Activated CD4-positive, alpha-beta memory T cell treated with anti-CD3 and anti-CD28 coated beads for 36 hours (primary cell): Measurements from ENCODE around the gene ZBTB44. TPM values are rescaled to one million over a fixed set of nuclear protein-coding genes. Genes with fewer than 3 reads are reported as not detected.
"Not testable (repeated sequence)": the region's sequence is repeated elsewhere in the genome, so short reads cannot be mapped to it uniquely, and the experiment has no call there.

ENCODE experiments used
- CTCF ChIA-PET: fragments of 350-600 bp; sonication (Branson Sonifier 250); formaldehyde crosslinking; loops from one replicate; lab custom pipeline; 2021; ENCODE audit warnings: antibody characterized with exemption, inconsistent platforms; lab: Charles Lee
- POLR2A ChIA-PET: fragments of 350-600 bp; sonication (Branson Sonifier 250); formaldehyde crosslinking; loops from one replicate; lab custom pipeline; 2021; ENCODE audit warnings: antibody characterized with exemption; lab: Charles Lee
- DNase-seq: peaks from one replicate; pipeline ENCODE4 v3.0.0-alpha.2; 2020
- H3K27ac Mint-ChIP-seq: one replicate; pipeline ENCODE4 v1.8.0; 2021; ENCODE audit warnings: mixed read lengths
- H3K27me3 Mint-ChIP-seq: one replicate; pipeline ENCODE4 v1.8.0; 2021; ENCODE audit warnings: mixed read lengths
- H3K36me3 Mint-ChIP-seq: one replicate; pipeline ENCODE4 v1.8.0; 2021; ENCODE audit warnings: mixed read lengths
- H3K4me1 Mint-ChIP-seq: one replicate; pipeline ENCODE4 v1.8.0; 2021; ENCODE audit warnings: low read depth, mixed read lengths
- H3K4me3 Mint-ChIP-seq: one replicate; pipeline ENCODE4 v1.8.0; 2021; ENCODE audit warnings: mild to moderate bottlenecking, mixed read lengths
- H3K9me3 Mint-ChIP-seq: one replicate; pipeline ENCODE4 v1.8.0; 2021; ENCODE audit warnings: mixed read lengths
- intact Hi-C: fragments of 100-400 bp; cut with micrococcal nuclease; formaldehyde crosslinking; loops from one replicate; pipeline ENCODE4 v1.15.1; 2023
- total RNA-seq, 2 experiments: library from RNA; stranded (reverse); gene quantifications; one replicate each; pipeline ENCODE4 v1.2.3, GENCODE V29; 2021

The ZBTB44 gene
- total RNA-seq, 2 experiments from 2014 or later: 33.3 to 33.4 TPM

DNA sequence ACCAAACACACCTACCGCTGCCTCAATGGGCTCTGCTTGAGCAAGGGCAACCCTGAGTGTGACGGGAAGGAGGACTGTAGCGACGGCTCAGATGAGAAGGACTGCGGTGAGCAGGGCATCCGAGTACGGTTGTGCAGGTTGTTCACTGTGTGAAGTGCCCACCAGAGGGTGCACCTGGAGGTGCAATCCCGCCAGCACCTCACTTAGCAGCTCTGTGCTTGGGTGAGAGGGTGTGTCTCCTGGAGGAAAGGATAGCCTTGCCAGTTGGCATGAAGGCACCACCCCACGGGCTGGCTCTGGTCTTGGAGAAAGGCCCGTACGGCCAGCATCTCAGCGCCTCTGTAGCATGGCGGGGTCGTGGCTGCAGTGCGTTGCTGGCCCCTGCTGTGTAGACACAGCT, 115.8 kb downstream of the ZBTB44 start:
- no peaks in the 10 kb centered on the region for H3K9me3 Mint-ChIP-seq
- H3K27me3 Mint-ChIP-seq: no peaks in the 10 kb centered on the region
- no peak for DNase-seq
- ChIA-PET CTCF (no interaction called here), POLR2A (no interaction called here)
- no peaks in the 10 kb centered on the region for H3K36me3 Mint-ChIP-seq
- H3K27ac Mint-ChIP-seq: no peak overlapping the region
- H3K4me1 Mint-ChIP-seq: no peaks in the 10 kb centered on the region
- intact Hi-C loops: no loop called here
- H3K4me3 Mint-ChIP-seq: no peak overlapping the region

- DNase-seq: no peak
- Mint-ChIP-seq H3K4me1 (no peaks in the 10 kb centered on the region), H3K4me3 (no peak overlapping the region), H3K9me3 (no peaks in the 10 kb centered on the region), H3K27ac (no peak overlapping the region), H3K36me3 (no peaks in the 10 kb centered on the region), H3K27me3 (no peaks in the 10 kb centered on the region)
- POLR2A ChIA-PET: no interaction called here
- intact Hi-C loops: no loop called here
- CTCF ChIA-PET: interaction anchor here (0.7 kb wide), 1 partner anchor 14 kb away, joined by 4 read pairs; no protein-coding TSS in a partner anchor
Observed at GRCh38 chr11:130198292-130198691, 116.4 kb downstream of the ZBTB44 start.

DNA sequence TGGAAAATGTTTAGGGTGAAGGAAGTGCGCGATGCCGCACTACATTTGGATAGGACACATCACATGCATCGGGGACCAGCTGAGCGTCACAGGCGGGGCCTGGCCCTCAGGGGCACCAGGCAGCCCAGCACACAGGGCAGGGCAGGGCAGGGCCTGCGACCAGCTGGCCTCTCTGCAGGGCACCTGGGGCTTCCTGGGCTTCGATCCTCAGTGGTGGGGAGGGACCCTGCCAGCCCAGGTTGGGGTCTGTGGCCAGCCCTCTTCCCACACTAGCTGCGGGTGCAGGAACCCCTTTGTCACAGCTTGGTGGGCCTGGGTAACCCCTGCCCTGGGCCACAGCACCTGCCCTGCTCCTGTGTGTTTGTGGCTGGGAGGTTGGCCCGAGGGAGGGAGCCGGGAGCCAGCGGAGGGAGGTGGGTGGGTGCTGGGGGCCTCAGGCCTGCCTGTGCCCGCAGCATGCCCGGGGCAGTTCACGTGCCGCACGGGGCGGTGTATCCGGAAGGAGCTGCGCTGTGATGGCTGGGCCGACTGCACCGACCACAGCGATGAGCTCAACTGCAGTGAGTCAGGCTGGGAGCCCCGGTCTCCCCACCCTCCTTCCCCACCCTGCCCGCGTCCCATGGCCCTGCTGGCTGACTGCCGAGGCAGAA, 117.2 kb downstream of the ZBTB44 start:
- intact Hi-C loops: no loop called here
- Mint-ChIP-seq H3K9me3 (no peaks in the 10 kb centered on the region), H3K27ac (no peak overlapping the region), H3K27me3 (no peaks in the 10 kb centered on the region), H3K4me3 (no peak overlapping the region), H3K4me1 (no peaks in the 10 kb centered on the region), H3K36me3 (no peaks in the 10 kb centered on the region)
- POLR2A ChIA-PET: interaction anchor here (0.6 kb wide), 1 partner anchor 732 kb away, joined by 4 read pairs; no protein-coding TSS in a partner anchor
- DNase-seq: no peak
- CTCF ChIA-PET: interaction anchor here (0.7 to 1.4 kb wide), 2 partner anchors 15 to 65 kb away, joined by 3 to 4 read pairs; no protein-coding TSS in a partner anchor

DNA sequence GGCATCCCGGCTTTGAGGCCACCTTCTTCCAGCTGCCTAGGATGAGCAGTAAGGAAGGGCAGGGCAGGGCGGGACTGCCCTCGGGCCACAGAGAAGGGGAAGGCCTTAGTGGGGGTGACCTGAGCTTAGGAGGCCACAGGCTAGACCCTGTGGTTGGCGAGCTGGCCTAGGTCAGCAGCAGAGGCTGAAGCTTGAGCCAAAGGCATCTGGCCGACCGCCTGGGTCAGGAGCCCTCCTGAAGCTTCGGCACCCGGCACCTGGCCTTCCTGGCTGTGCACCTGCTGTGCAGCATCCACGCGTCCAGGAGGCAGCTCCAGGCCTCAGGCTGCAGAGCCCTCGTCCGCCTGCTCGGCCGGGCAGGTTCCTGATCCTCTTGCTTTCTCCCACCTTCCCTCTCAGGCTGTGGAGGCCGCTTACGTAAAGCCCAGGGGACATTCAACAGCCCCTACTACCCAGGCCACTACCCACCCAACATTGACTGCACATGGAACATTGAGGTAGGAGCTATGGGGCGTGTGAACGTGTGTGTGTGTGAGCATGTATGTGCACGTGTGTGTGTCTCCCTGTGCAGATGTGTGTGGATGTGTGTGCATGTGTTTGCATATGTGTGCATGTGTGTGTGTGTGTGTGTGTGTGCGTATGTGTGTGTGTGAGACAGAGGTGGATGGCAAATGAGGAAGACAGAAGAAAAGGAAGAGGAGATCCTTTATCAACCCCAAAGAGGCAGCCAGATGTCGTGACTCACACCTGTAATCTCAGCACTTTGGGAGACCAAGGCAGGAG, 120.3 kb downstream of the ZBTB44 start:
- H3K27me3 Mint-ChIP-seq: no peaks in the 10 kb centered on the region
- CTCF ChIA-PET: no interaction called here
- H3K4me3 Mint-ChIP-seq: no peak overlapping the region
- H3K36me3 Mint-ChIP-seq: no peaks in the 10 kb centered on the region
- POLR2A ChIA-PET: no interaction called here
- H3K4me1 Mint-ChIP-seq: no peaks in the 10 kb centered on the region
- intact Hi-C loops: no loop called here
- DNase-seq: no peak
- H3K9me3 Mint-ChIP-seq: no peaks in the 10 kb centered on the region
- H3K27ac Mint-ChIP-seq: no peak overlapping the region

- DNase-seq, H3K9me3 Mint-ChIP-seq, H3K4me1 Mint-ChIP-seq, H3K27me3 Mint-ChIP-seq, CTCF ChIA-PET, POLR2A ChIA-PET, intact Hi-C loops, H3K4me3 Mint-ChIP-seq, H3K27ac Mint-ChIP-seq, H3K36me3 Mint-ChIP-seq: not testable (repeated sequence)
Observed at GRCh38 chr11:130193551-130193950, 121.2 kb downstream of the ZBTB44 start.

DNA sequence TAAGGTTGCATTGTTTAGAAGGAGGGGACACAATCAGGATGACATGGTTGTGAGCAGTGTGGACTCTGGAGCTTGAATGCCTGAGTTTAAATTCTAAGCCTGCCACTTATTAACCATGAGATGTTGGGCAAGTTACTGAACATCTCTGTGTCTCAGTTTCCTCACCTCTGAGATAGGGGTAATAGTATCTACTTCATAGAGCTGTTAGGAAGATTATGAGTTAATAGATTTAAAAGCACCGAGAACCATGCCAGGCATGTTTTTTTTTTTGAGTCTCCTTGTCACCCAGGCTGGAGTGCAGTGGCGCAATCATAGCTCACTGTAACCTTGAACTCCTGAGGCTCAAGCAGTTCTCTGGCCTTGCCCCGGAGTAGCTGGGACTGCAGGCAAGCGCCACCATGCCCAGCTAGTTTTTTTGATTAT, 121.9 kb downstream of the ZBTB44 start:
- Mint-ChIP-seq H3K9me3 (no peaks in the 10 kb centered on the region), H3K27ac (no peak overlapping the region), H3K4me3 (no peak overlapping the region), H3K36me3 (no peaks in the 10 kb centered on the region), H3K4me1 (no peaks in the 10 kb centered on the region), H3K27me3 (no peaks in the 10 kb centered on the region)
- ChIA-PET CTCF (no interaction called here), POLR2A (no interaction called here)
- intact Hi-C loops: no loop called here
- DNase-seq: no peak

- Mint-ChIP-seq H3K4me3 (no peak overlapping the region), H3K27me3 (no peaks in the 10 kb centered on the region), H3K9me3 (no peaks in the 10 kb centered on the region), H3K36me3 (no peaks in the 10 kb centered on the region), H3K27ac (no peak overlapping the region), H3K4me1 (no peaks in the 10 kb centered on the region)
- intact Hi-C loops: no loop called here
- DNase-seq: no peak
- CTCF ChIA-PET: no interaction called here
- POLR2A ChIA-PET: no interaction called here
Observed at GRCh38 chr11:130191896-130192295, 122.8 kb downstream of the ZBTB44 start.

DNA sequence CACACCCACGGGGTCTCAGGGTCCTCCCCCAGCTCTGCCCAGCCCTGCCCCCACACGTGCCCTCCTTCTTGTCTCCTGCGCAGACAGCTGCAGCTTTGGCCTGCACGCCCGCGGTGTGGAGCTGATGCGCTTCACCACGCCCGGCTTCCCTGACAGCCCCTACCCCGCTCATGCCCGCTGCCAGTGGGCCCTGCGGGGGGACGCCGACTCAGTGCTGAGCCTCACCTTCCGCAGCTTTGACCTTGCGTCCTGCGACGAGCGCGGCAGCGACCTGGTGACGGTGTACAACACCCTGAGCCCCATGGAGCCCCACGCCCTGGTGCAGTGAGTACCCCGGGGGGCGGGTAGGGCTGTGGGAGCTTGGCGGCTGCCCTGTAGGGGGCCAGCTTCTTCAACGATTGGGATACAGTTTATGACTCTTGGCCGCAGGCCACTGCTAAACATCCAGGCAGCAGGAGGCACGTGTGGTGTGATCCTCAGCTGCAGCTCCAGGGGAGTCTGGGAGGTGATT, 124.3 kb downstream of the ZBTB44 start:
- POLR2A ChIA-PET: no interaction called here
- H3K27ac Mint-ChIP-seq: no peak overlapping the region
- DNase-seq: no peak
- H3K4me3 Mint-ChIP-seq: no peak overlapping the region
- no peaks in the 10 kb centered on the region for H3K9me3 Mint-ChIP-seq
- H3K36me3 Mint-ChIP-seq: no peaks in the 10 kb centered on the region
- CTCF ChIA-PET: no interaction called here
- intact Hi-C loops: no loop called here
- H3K4me1 Mint-ChIP-seq: no peaks in the 10 kb centered on the region
- H3K27me3 Mint-ChIP-seq: no peaks in the 10 kb centered on the region

DNA sequence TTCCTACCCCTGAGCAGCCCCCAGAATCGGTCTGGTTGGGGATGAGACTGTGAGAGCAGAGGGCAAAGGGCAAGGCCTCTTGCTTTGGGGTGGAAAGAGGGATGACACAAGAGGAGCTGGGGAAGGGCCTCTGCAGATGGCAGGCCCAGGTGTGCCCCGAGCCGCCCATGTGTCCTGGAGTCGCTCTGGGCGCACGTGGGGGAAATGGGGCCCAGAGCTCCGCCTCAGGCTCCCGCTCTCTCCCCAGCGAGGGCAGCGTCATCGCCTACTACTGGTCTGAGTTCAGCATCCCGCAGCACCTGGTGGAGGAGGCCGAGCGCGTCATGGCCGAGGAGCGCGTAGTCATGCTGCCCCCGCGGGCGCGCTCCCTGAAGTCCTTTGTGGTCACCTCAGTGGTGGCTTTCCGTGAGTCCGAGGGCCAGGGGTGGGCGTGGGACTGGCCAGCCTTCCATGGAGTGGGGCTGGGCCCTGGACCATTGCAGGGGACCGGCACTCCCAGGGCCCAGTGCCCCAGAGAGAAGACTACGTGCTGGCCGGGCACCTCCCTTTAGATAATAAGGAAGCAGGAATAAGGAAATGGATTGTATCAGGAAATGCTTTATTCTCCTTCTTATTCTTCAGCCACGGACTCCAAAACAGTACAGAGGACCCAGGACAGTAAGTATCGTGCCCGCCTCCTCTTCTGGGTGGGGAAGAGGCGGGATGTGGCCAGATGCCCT, 125.1 kb downstream of the ZBTB44 start:
- no peaks in the 10 kb centered on the region for H3K36me3 Mint-ChIP-seq
- H3K4me3 Mint-ChIP-seq: no peak overlapping the region
- H3K27ac Mint-ChIP-seq: no peak overlapping the region
- no peaks in the 10 kb centered on the region for H3K9me3 Mint-ChIP-seq
- ChIA-PET CTCF (no interaction called here), POLR2A (no interaction called here)
- intact Hi-C loops: no loop called here
- DNase-seq: no peak
- no peaks in the 10 kb centered on the region for H3K27me3 Mint-ChIP-seq
- no peaks in the 10 kb centered on the region for H3K4me1 Mint-ChIP-seq

GRCh38 chr11:130188585-130189347, 126.0 kb downstream of the ZBTB44 start:
- ChIA-PET CTCF (no interaction called here), POLR2A (no interaction called here)
- Mint-ChIP-seq H3K36me3 (no peaks in the 10 kb centered on the region), H3K4me1 (no peaks in the 10 kb centered on the region), H3K27ac (no peak overlapping the region), H3K9me3 (no peaks in the 10 kb centered on the region), H3K4me3 (no peak overlapping the region), H3K27me3 (peaks cover 2% of the 10 kb centered on the region)
- DNase-seq: no peak
- intact Hi-C loops: no loop called here

DNA sequence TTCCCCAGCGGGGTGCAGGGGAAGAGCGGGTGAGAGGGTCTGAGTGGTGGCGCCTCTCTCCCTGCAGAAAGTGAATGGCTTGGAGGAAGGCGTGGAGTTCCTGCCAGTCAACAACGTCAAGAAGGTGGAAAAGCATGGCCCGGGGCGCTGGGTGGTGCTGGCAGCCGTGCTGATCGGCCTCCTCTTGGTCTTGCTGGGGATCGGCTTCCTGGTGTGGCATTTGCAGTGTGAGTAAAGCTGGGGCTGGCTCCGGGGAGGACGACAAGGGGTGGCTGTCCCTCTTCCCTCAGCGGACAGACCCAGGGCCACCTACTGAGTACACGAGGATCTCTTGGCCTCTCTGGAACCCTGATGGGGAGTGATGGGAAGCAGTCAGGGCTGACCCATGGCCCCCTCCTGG, 126.7 kb downstream of the ZBTB44 start:
- no peak for DNase-seq
- Mint-ChIP-seq H3K36me3 (no peaks in the 10 kb centered on the region), H3K27ac (no peak overlapping the region), H3K27me3 (peaks cover 5% of the 10 kb centered on the region), H3K4me3 (no peak overlapping the region), H3K4me1 (no peaks in the 10 kb centered on the region), H3K9me3 (no peaks in the 10 kb centered on the region)
- CTCF ChIA-PET: no interaction called here
- intact Hi-C loops: no loop called here
- POLR2A ChIA-PET: no interaction called here

DNA sequence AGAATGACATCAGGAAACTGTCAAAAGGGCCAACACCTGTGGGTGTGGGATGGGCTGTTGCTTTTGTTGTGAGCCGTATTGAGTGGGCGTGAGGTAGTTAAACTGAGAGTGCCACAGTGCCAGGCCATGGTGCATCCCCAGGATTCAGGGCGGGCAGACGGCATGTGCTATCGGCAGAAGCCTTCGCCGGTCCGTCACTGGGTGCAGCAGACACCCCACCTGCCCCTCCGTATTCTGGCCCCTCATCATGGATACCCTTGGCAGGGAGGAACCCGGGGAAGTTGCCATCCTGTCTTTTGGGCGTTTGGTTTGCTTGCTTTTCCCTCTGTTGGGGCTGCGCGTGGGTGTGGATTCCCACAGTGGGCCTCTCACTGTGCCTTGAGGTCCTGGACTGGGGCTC, 127.6 kb downstream of the ZBTB44 start:
- Mint-ChIP-seq H3K27ac (no peak overlapping the region), H3K4me3 (no peak overlapping the region), H3K9me3 (no peaks in the 10 kb centered on the region), H3K4me1 (no peaks in the 10 kb centered on the region), H3K27me3 (peaks cover 5% of the 10 kb centered on the region), H3K36me3 (no peaks in the 10 kb centered on the region)
- ChIA-PET POLR2A (no interaction called here), CTCF (no interaction called here)
- intact Hi-C loops: no loop called here
- DNase-seq: no peak
